Muscle of arm (tissue), 12 donors: ENCODE data around the gene CCDC60. TPM values are rescaled to one million over a fixed set of nuclear protein-coding genes. Genes with fewer than 3 reads are reported as not detected.

ENCODE experiments used
- DNase-seq: peaks from one replicate; pipeline ENCODE4 v3.0.0-alpha.2; 2013
- polyA plus RNA-seq, 12 donors: library from polyadenylated mRNA; unstranded; fragments of 120-200 nt; gene quantifications; one replicate each; pipeline ENCODE4 v1.2.1, GENCODE V29; 2013; ENCODE audit not compliant: insufficient read length in 12 of 12

CCDC60 gene
- polyA plus RNA-seq, 12 donors = 0.13 to 0.37 (median 0.19) TPM; not detected in 9

GRCh38 chr12:119528241-119528640 lies 193.7 kb downstream of the CCDC60 start:
- no peak for DNase-seq

GRCh38 chr12:119540476-119540875 lies 205.9 kb downstream of the CCDC60 start:
- DNase-seq = no peak

- peak; percentile 81 for DNase-seq
Measured at GRCh38 chr12:119544765-119545625, 210.5 kb downstream of the CCDC60 start.

- no peak for DNase-seq
Measured at GRCh38 chr12:119546340-119546739, 211.8 kb downstream of the CCDC60 start.

- no peak for DNase-seq
Measured at GRCh38 chr12:119547001-119547400, 212.5 kb downstream of the CCDC60 start.

- DNase-seq = no peak
Measured at GRCh38 chr12:119556854-119557253, 222.3 kb downstream of the CCDC60 start.

GRCh38 chr12:119565404-119565803 lies 230.9 kb downstream of the CCDC60 start:
- no peak for DNase-seq

GRCh38 chr12:119570771-119571170 lies 236.2 kb downstream of the CCDC60 start:
- no peak for DNase-seq

- DNase-seq = no peak
Measured at GRCh38 chr12:119573086-119573485, 238.6 kb downstream of the CCDC60 start.

GRCh38 chr12:119574255-119574654 lies 239.7 kb downstream of the CCDC60 start:
- no peak for DNase-seq

GRCh38 chr12:119576118-119576810 lies 241.7 kb downstream of the CCDC60 start:
- DNase-seq = no peak

GRCh38 chr12:119576915-119577314 lies 242.4 kb downstream of the CCDC60 start:
- no peak for DNase-seq

GRCh38 chr12:119578112-119578511 lies 243.6 kb downstream of the CCDC60 start:
- no peak for DNase-seq

GRCh38 chr12:119589097-119589496 lies 254.6 kb downstream of the CCDC60 start:
- no peak for DNase-seq

- no peak for DNase-seq
Measured at GRCh38 chr12:119589634-119590033, 255.1 kb downstream of the CCDC60 start.

Other genes starting within 250 kb of the CCDC60 start
- 100 to 1,000 TPM in 10 of 12 donors, 10 to 100 TPM in 1, not detected in 1; 67.5 to 272 (median 214) TPM for gene HSPB8, start 155.8 kb upstream of the CCDC60 start, polyA plus RNA-seq